ENCODE measurements around the gene CA12. TPM values are rescaled to one million over a fixed set of nuclear protein-coding genes. Genes with fewer than 3 reads are reported as not detected.

The CA12 gene
- total RNA-seq, 2 donors from 2014 or later, result 0.55 to 2.4 TPM

DNA sequence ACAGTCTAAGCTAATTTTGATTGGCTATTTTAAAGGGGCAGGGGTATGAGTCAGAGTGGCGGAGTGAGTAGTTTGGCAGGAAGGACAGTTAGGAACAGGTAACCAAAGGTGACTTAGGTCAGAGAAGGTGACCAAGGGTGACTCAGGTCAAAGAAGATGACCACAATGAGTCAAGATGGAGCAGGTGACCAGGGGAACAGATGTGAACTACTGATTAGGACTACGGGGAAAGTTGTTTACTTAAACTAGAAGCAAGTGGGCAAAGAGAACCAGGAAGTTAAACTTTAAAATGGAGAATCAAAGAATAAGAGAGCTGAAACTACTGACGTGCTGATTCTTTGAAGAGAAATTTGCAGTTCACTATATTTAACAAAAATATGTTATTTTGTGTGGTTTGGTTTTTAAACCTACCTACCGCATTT lies 14.1 kb upstream of the CA12 start:
- ATAC-seq (replicated peaks in 1 of 2) (peak; percentile 62 to 69), DNase-seq (peak in 1 of 2 donors; percentile 14)
- Mint-ChIP-seq H3K36me3 (ENCODE audit: insufficient read depth in 2 of 2) (peaks cover 0 to 4% of the 10 kb centered on the region in 2 donors), H3K4me3 (no peak overlapping the region), H3K9me3 (no peaks in the 10 kb centered on the region), H3K27ac (no peak overlapping the region), H3K27me3 (ENCODE audit: low read depth) (peaks cover 38% of the 10 kb centered on the region), H3K4me1 (ENCODE audit: low read depth) (peaks cover 57% of the 10 kb centered on the region)

- peak overlapping the region in 1 of 2 donors; percentile 50 for H3K4me3 Mint-ChIP-seq
- H3K9me3 Mint-ChIP-seq, result no peaks in the 10 kb centered on the region
- peaks cover 26% of the 10 kb centered on the region for H3K27me3 Mint-ChIP-seq (ENCODE audit: low read depth)
- peaks cover 38% of the 10 kb centered on the region for H3K4me1 Mint-ChIP-seq (ENCODE audit: low read depth)
- DNase-seq, result no peak
- peaks cover 0 to 4% of the 10 kb centered on the region in 2 donors for H3K36me3 Mint-ChIP-seq (ENCODE audit: insufficient read depth in 2 of 2)
- no peak for ATAC-seq (replicated peaks in 1 of 2)
- no peak overlapping the region for H3K27ac Mint-ChIP-seq
Measured at GRCh38 chr15:63392361-63393009, 10.8 kb upstream of the CA12 start.

DNA sequence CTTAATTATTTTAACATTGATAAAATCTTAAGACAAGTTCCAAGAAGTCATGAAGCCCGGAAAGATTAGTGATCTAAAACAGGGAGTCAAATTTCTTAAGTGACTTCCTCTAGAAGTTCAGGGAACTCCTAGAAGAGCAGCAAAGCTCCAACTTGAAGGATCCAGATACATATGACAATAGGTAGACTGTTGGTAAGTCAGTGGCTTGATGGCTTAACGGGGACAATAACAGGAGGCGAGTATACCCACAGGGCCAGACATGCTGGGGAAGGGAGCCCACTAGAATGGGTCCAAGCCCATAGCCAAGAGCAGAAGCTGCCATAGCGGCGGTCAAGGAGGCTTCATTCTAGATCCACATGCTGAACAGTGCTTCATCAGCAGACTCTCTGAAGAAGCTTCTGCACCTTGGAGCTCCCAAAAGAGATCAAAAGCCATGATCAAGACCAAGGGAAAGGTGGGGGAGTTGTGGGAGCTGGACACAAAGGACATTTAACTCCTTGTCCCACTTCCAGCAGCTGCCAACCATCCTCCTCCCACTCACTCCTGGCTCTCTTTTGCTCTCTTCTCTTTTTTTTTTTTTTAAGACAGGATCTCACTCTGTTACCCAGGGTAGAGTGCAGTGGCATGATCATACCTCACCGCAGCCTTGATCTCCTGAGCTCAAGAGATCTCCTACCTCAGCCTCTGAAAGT lies 10.2 kb upstream of the CA12 start:
- no peak for DNase-seq
- H3K9me3 Mint-ChIP-seq, result no peaks in the 10 kb centered on the region
- peaks cover 0 to 4% of the 10 kb centered on the region in 2 donors for H3K36me3 Mint-ChIP-seq (ENCODE audit: insufficient read depth in 2 of 2)
- no peak overlapping the region for H3K4me3 Mint-ChIP-seq
- peaks cover 31% of the 10 kb centered on the region for H3K4me1 Mint-ChIP-seq (ENCODE audit: low read depth)
- no peak for ATAC-seq (replicated peaks in 1 of 2)
- H3K27me3 Mint-ChIP-seq (ENCODE audit: low read depth), result peaks cover 26% of the 10 kb centered on the region
- no peak overlapping the region for H3K27ac Mint-ChIP-seq

DNA sequence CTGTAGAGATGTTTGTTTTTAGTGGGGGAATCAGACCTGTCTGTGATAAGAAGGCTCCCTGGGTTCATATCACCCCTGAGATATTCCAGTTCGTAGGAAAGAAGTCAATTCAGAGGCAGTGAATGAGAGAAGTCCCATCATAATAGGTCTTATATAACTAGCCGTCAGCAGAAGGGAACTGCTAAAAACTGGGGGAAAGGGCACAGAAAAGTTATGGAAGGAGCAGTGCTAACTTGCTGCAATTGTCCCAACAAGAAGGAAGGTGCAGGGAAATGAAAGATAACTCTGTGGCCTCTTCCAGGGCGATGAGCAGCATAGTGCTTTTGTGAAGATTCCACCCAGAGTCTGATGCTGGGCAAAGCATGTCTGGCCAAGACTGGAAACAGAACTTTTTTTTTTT lies 9.0 kb upstream of the CA12 start:
- H3K4me1 Mint-ChIP-seq (ENCODE audit: low read depth), result peaks cover 21% of the 10 kb centered on the region
- peaks cover 0 to 3% of the 10 kb centered on the region in 2 donors for H3K9me3 Mint-ChIP-seq
- peaks cover 30% of the 10 kb centered on the region for H3K27me3 Mint-ChIP-seq (ENCODE audit: low read depth)
- ATAC-seq (replicated peaks in 1 of 2) (no peak), DNase-seq (no peak)
- peaks cover 2 to 4% of the 10 kb centered on the region in 2 donors for H3K36me3 Mint-ChIP-seq (ENCODE audit: insufficient read depth in 2 of 2)
- H3K4me3 Mint-ChIP-seq, result no peak overlapping the region
- no peak overlapping the region for H3K27ac Mint-ChIP-seq

DNA sequence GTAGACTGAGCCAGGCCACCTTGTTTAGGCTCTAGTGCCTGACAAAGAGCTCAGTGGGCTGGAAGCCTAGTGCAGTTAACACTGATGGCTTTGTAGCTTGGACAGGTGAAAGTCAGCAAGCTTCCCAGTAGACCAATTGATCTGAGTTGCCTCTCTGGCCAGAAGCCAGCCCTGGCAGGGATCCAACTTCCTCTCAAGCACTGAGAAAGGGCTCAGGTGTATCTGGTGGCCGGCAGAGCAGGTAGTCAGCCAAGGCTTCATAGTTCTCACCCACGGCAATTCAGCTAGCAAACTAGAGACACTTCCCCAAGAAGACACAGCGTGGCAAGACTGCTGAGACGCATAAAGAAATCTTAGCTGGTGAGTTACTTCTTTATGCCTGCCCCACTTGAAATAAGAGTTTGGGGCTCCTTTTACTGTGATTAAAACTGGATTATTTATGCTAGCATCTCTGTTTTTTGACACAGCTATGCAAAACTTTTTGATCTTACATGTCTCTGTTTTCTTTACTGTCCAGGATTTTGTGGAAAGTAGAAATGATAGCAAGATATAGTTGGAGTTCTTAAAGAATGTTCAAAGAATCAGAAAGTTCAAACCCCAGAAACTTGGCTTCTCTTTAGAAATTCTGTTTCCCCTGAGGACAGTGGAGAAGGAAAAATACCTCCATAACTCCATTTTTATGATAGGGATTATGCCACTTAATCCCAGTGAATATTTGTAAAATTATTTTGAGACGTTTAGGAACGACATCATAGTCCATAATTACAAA lies 8.4 kb upstream of the CA12 start:
- H3K27ac Mint-ChIP-seq, result no peak overlapping the region
- ATAC-seq (replicated peaks in 1 of 2), result no peak
- H3K9me3 Mint-ChIP-seq, result peaks cover 2 to 3% of the 10 kb centered on the region in 2 donors
- no peak overlapping the region for H3K4me3 Mint-ChIP-seq
- H3K27me3 Mint-ChIP-seq (ENCODE audit: low read depth), result peaks cover 32% of the 10 kb centered on the region
- peaks cover 17% of the 10 kb centered on the region for H3K4me1 Mint-ChIP-seq (ENCODE audit: low read depth)
- DNase-seq, result no peak
- peaks cover 2 to 3% of the 10 kb centered on the region in 2 donors for H3K36me3 Mint-ChIP-seq (ENCODE audit: insufficient read depth in 2 of 2)

DNA sequence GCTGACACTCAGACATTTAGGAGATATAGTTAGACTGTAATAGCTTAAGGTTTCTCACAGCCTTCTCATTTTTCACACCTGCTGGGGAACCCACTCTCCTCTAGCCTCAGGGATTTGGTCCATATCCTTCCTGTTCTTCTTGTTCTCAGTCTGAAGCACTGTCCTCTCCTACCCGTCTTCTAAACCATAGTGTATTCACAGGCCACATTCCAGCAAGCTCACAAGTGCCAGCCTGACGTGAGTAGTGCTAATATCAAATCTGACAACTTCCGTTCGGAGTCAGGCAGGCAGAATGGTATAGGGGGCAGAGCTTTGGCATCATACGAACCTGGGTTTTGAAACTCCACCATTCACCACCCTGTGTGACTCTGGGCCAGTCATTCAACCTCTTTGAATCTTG lies 6.9 kb upstream of the CA12 start:
- ATAC-seq (replicated peaks in 1 of 2), result no peak
- DNase-seq, result no peak
- H3K9me3 Mint-ChIP-seq, result peaks cover 2 to 3% of the 10 kb centered on the region in 2 donors
- H3K27me3 Mint-ChIP-seq (ENCODE audit: low read depth), result peaks cover 42% of the 10 kb centered on the region
- no peak overlapping the region for H3K27ac Mint-ChIP-seq
- peaks cover 24% of the 10 kb centered on the region for H3K4me1 Mint-ChIP-seq (ENCODE audit: low read depth)
- no peak overlapping the region for H3K4me3 Mint-ChIP-seq
- H3K36me3 Mint-ChIP-seq (ENCODE audit: insufficient read depth in 2 of 2), result peaks cover 2 to 4% of the 10 kb centered on the region in 2 donors

GRCh38 chr15:63387748-63388493 lies 6.3 kb upstream of the CA12 start:
- H3K27ac Mint-ChIP-seq, result no peak overlapping the region
- peaks cover 2 to 4% of the 10 kb centered on the region in 2 donors for H3K36me3 Mint-ChIP-seq (ENCODE audit: insufficient read depth in 2 of 2)
- H3K9me3 Mint-ChIP-seq, result peaks cover 2 to 3% of the 10 kb centered on the region in 2 donors
- ATAC-seq (replicated peaks in 1 of 2) (no peak), DNase-seq (no peak)
- no peak overlapping the region for H3K4me3 Mint-ChIP-seq
- peaks cover 47% of the 10 kb centered on the region for H3K27me3 Mint-ChIP-seq (ENCODE audit: low read depth)
- H3K4me1 Mint-ChIP-seq (ENCODE audit: low read depth), result peaks cover 24% of the 10 kb centered on the region

GRCh38 chr15:63385911-63386531 lies 4.4 kb upstream of the CA12 start:
- H3K36me3 Mint-ChIP-seq (ENCODE audit: insufficient read depth in 2 of 2), result peaks cover 2 to 4% of the 10 kb centered on the region in 2 donors
- H3K4me3 Mint-ChIP-seq, result no peak overlapping the region
- no peak overlapping the region for H3K27ac Mint-ChIP-seq
- H3K4me1 Mint-ChIP-seq (ENCODE audit: low read depth), result peaks cover 33% of the 10 kb centered on the region
- DNase-seq, result no peak
- peaks cover 48% of the 10 kb centered on the region for H3K27me3 Mint-ChIP-seq (ENCODE audit: low read depth)
- H3K9me3 Mint-ChIP-seq, result peaks cover 2 to 3% of the 10 kb centered on the region in 2 donors
- no peak for ATAC-seq (replicated peaks in 1 of 2)

DNA sequence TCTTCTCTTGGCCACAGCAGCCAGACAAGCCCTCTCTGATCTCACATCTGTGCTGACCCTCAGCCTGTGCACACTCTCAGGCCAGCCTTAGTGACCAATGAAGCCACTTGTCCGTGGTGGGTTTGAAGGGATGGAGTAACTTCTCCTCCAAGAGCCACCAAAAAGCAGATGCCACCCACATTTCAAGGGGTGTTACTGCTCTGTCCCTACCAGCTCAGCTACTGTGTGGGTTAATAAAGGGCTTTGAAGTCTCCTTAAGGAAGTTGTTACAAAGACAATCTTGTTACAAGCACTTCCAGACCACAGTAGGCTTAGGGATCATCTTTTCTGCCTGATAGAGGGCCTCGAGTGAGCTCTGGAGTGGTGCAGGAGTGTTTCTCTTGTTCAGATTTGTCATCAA lies 3.3 kb upstream of the CA12 start:
- no peak overlapping the region for H3K4me3 Mint-ChIP-seq
- H3K27ac Mint-ChIP-seq, result no peak overlapping the region
- H3K9me3 Mint-ChIP-seq, result peaks cover 2 to 3% of the 10 kb centered on the region in 2 donors
- peaks cover 44% of the 10 kb centered on the region for H3K4me1 Mint-ChIP-seq (ENCODE audit: low read depth)
- DNase-seq, result no peak
- no peak for ATAC-seq (replicated peaks in 1 of 2)
- peaks cover 59% of the 10 kb centered on the region for H3K27me3 Mint-ChIP-seq (ENCODE audit: low read depth)
- H3K36me3 Mint-ChIP-seq (ENCODE audit: insufficient read depth in 2 of 2), result peaks cover 2 to 4% of the 10 kb centered on the region in 2 donors

GRCh38 chr15:63382966-63383710 lies 1.5 kb upstream of the CA12 start:
- H3K36me3 Mint-ChIP-seq (ENCODE audit: insufficient read depth in 2 of 2), result peaks cover 2 to 4% of the 10 kb centered on the region in 2 donors
- peaks cover 46% of the 10 kb centered on the region for H3K4me1 Mint-ChIP-seq (ENCODE audit: low read depth)
- H3K9me3 Mint-ChIP-seq, result peaks cover 2 to 3% of the 10 kb centered on the region in 2 donors
- ATAC-seq (replicated peaks in 1 of 2) (peak; percentile 55 to 61), DNase-seq (no peak)
- no peak overlapping the region for H3K27ac Mint-ChIP-seq
- no peak overlapping the region for H3K4me3 Mint-ChIP-seq
- H3K27me3 Mint-ChIP-seq (ENCODE audit: low read depth), result peaks cover 72% of the 10 kb centered on the region

DNA sequence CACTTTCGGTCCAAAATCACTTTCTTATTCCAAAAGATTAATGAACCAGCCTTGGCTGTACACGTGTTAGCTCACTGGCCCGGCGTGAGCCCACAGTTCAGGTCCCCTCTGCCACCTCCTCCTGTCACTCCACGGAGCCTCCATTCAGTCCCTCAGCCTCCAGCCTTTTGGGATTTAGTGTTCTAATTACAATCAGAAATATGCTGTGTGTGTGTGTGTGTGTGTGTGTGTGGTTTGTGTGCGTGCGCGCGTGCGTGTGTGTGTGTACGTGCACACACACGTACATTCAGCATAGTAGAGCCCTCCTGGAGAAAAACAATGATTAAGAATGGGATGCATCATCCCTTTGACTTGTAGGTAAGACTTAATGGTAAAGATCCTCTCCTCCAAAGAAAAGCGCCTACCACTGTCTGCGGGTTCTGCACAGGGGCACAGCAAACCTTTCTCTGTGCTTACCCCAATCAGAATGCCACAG lies 801 bp downstream of the CA12 start:
- no peak for ATAC-seq (replicated peaks in 1 of 2)
- Mint-ChIP-seq H3K27me3 (ENCODE audit: low read depth) (peaks cover 82% of the 10 kb centered on the region), H3K9me3 (peaks cover 2% of the 10 kb centered on the region in 2 donors), H3K4me3 (peak overlapping the region; percentile 80 to 81), H3K36me3 (ENCODE audit: insufficient read depth in 2 of 2) (peaks cover 1 to 4% of the 10 kb centered on the region in 2 donors), H3K4me1 (ENCODE audit: low read depth) (peaks cover 58% of the 10 kb centered on the region), H3K27ac (no peak overlapping the region)
- no peak for DNase-seq

Measured in activated T-cell treated with anti-CD3 and anti-CD28 coated beads, Interleukin-2, amount 50 U/mL, for 72 hours (primary cell).